ENCODE data around the gene SNRPA. TPM values are rescaled to one million over a fixed set of nuclear protein-coding genes. Genes with fewer than 3 reads are reported as not detected.

The SNRPA gene
- total RNA-seq, 1 experiment from 2014 or later, result 147 TPM

DNA sequence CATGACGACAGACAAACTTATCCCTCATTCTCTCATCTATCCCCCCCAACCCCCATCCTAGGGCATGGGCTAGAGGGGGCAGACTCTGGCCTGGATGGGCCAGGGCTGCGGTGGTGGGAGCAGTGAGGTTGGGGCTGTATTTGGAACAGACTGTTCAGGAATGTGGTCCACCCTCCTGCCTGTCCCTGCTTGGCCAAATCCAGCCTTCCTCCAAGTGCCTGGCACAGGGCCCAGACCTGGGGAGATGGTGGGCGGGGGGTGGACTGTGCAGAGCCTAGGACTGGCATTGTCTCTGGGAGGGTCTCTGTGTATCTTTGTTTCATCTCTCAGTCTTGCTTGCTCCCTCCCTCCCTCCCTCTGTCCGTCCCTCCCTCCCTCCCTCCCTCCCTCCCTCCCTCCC lies 62.2 kb downstream of the SNRPA start:
- BruUV-seq (replicated peaks), result no TSS peak

More for the DNA sequence above, 62.2 kb downstream of the SNRPA start:
- Histone ChIP-seq H3K4me3 (no peak overlapping the region), H2AFZ (no peak overlapping the region), H3K27me3 (ENCODE audit: insufficient read depth, low read depth) (no peaks in the 10 kb centered on the region), H3F3A (ENCODE audit: insufficient read depth, low read depth) (no peaks in the 10 kb centered on the region; the same call in 1 of the 2 replicates), H3K27ac (no peak overlapping the region), H4K20me1 (ENCODE audit: insufficient read depth) (no peaks in the 10 kb centered on the region), H3K4me2 (no peak overlapping the region), H3K4me1 (replicated peaks; ENCODE audit: insufficient read depth) (no peaks in the 10 kb centered on the region), H3K36me3 (ENCODE audit: low read depth) (no peaks in the 10 kb centered on the region), H3K9me2 (ENCODE audit: insufficient read depth) (no peaks in the 10 kb centered on the region), H3K79me2 (ENCODE audit: low read depth) (no peaks in the 10 kb centered on the region), H3K9me3 (ENCODE audit: insufficient read depth, low read depth) (no peaks in the 10 kb centered on the region)
- ChIA-PET POLR2A (ENCODE audit: unreplicated experiment) (no interaction called here), CTCF (no interaction called here)
- peak in 1 of 2 experiments; percentile 48 for DNase-seq
- TF ChIP-seq, protein P1, sequence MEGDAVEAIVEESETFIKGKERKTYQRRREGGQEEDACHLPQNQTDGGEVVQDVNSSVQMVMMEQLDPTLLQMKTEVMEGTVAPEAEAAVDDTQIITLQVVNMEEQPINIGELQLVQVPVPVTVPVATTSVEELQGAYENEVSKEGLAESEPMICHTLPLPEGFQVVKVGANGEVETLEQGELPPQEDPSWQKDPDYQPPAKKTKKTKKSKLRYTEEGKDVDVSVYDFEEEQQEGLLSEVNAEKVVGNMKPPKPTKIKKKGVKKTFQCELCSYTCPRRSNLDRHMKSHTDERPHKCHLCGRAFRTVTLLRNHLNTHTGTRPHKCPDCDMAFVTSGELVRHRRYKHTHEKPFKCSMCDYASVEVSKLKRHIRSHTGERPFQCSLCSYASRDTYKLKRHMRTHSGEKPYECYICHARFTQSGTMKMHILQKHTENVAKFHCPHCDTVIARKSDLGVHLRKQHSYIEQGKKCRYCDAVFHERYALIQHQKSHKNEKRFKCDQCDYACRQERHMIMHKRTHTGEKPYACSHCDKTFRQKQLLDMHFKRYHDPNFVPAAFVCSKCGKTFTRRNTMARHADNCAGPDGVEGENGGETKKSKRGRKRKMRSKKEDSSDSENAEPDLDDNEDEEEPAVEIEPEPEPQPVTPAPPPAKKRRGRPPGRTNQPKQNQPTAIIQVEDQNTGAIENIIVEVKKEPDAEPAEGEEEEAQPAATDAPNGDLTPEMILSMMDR (conservative IDR thresholded peaks at IDR 0.05), result no peak
- TF ChIP-seq EZH2 (IDR thresholded peaks at IDR 0.05; ENCODE audit: low read depth), result no peak
- intact Hi-C loops (cut with micrococcal nuclease; ENCODE audit: unreplicated experiment), result loop anchor here (5.0 kb wide), 1 partner anchor 61 kb away; the partner anchor contains the start of genes ACTMAP and SNRPA

Other genes starting within 250 kb of the SNRPA start
- 90.1 and 93.7 TPM in 2 replicates for gene SHKBP1, start 174.3 kb upstream of the SNRPA start, total RNA-seq (2021)
- gene LTBP4, start 149.8 kb upstream of the SNRPA start, total RNA-seq (2021), result 163 and 203 TPM in 2 replicates
- 57.7 and 86.6 TPM in 2 replicates for gene NUMBL, start 60.6 kb upstream of the SNRPA start, total RNA-seq (2021)
- 57.7 and 66.6 TPM in 2 replicates for gene COQ8B, start 34.3 kb upstream of the SNRPA start, total RNA-seq (2021)
- 17.6 and 22.1 TPM in 2 replicates for gene ITPKC, start 34.1 kb upstream of the SNRPA start, total RNA-seq (2021)
- 35.9 and 39.3 TPM in 2 replicates for gene ACTMAP, start 726 bp upstream of the SNRPA start, total RNA-seq (2021)
- 2.5 and 2.7 TPM in 2 replicates for gene MIA, start 24.3 kb downstream of the SNRPA start, total RNA-seq (2021)
- gene RAB4B, start 27.0 kb downstream of the SNRPA start, total RNA-seq (2021), result 22.2 and 24.8 TPM in 2 replicates
- 78.4 and 78.5 TPM in 2 replicates for gene EGLN2, start 48.0 kb downstream of the SNRPA start, total RNA-seq (2021)
- not detected in 2 replicates for gene CYP2A6, start 99.2 kb downstream of the SNRPA start, total RNA-seq (2021)
- gene CYP2A7, start 131.0 kb downstream of the SNRPA start, total RNA-seq (2021), result not detected in 2 replicates
- gene CYP2B6, start 240.1 kb downstream of the SNRPA start, total RNA-seq (2021), result not detected in 2 replicates